K562 (cell line): Measurements from ENCODE around the gene NACAD. TPM values are rescaled to one million over a fixed set of nuclear protein-coding genes. Genes with fewer than 3 reads are reported as not detected.
A peak's percentile ranks its signal among the peaks of the same experiment; 100 is the strongest.
"Not testable (repeated sequence)": the region's sequence is repeated elsewhere in the genome, so short reads cannot be mapped to it uniquely, and the experiment has no call there.

Source experiments
- ATAC-seq: fragments of 200-7000 bp; cut with Tn5 transposase; 3 replicates; pipeline ENCODE4 v1.9.1; 2020; ENCODE audit warnings: moderate library complexity
- BruUV-seq: library from RNA; stranded (reverse); fragments of 400-500 nt; replicated peaks from 2 replicates; lab custom pipeline; 2021; lab: Mats Ljungman, UMichigan
- CTCF ChIA-PET: fragments of 300-600 bp; formaldehyde crosslinking; extraction: SDS; loops from one replicate; lab custom pipeline; 2021; ENCODE audit warnings: low intra/inter-chr PET ratio; lab: Yijun Ruan, JAX
- POLR2A ChIA-PET: fragments of 300-600, 350-650 bp; sonication (Branson Sonifier 250); formaldehyde crosslinking; extraction: SDS; loops from one replicate; lab custom pipeline; 2021; ENCODE audit warnings: antibody characterized with exemption, inconsistent platforms; lab: Yijun Ruan, JAX
- DNase-seq, 4 experiments: peaks; one replicate each; pipeline versions ENCODE4 v3.0.0 to v3.0.0-alpha.2; 2011 to 2018; ENCODE audit warnings: low spot score in 3 of 4, mixed read lengths in 3 of 4; ENCODE audit errors: extremely low read depth in 1 of 4
- FAIRE-seq: peaks from 2 replicates; lab custom pipeline; 2011; peaks lifted over from hg19 to GRCh38; lab: Jason Lieb, UNC
- H2AFZ ChIP-seq: 2 replicates; pipeline ENCODE4 v1.6.0; 2011; ENCODE audit warnings: low read depth, low read length, control low read depth, inconsistent platforms
- H3K27ac ChIP-seq: fragments of 200-600 bp; 3 replicates; pipeline ENCODE4 v1.8.0; 2011; ENCODE audit warnings: low read depth, mild to moderate bottlenecking, control low read depth, inconsistent platforms, low read length, moderate library complexity, mixed read lengths; ENCODE audit errors: extremely low read depth
- H3K27me3 ChIP-seq, 2 experiments: fragments of 300-600 bp in 1 of 2; 2 replicates in 1 of 2; 3 replicates in 1 of 2; pipeline versions ENCODE4 v1.6.0 to v1.8.0; 2011; ENCODE audit warnings: inconsistent platforms in 2 of 2, low read length in 2 of 2, mild to moderate bottlenecking in 1 of 2, mixed read lengths in 1 of 2, moderate library complexity in 1 of 2; ENCODE audit not compliant: control insufficient read depth in 2 of 2, insufficient read depth in 2 of 2
- H3K36me3 ChIP-seq: fragments of 300-600 bp; 3 replicates; pipeline ENCODE4 v1.8.0; 2011; ENCODE audit warnings: mild to moderate bottlenecking, low read length, inconsistent platforms; ENCODE audit not compliant: control insufficient read depth, insufficient read depth
- H3K4me1 ChIP-seq, 2 experiments: fragments of 200-600 bp in 1 of 2; replicated peaks in 1 of 2; 2 replicates in 1 of 2; 3 replicates in 1 of 2; pipeline versions ENCODE4 v1.5.1 to v1.8.0; 2011; ENCODE audit warnings: inconsistent platforms in 2 of 2, low read length in 2 of 2, mild to moderate bottlenecking in 1 of 2, mixed read lengths in 1 of 2, moderate library complexity in 1 of 2; ENCODE audit not compliant: control insufficient read depth in 2 of 2, insufficient read depth in 2 of 2
- H3K4me2 ChIP-seq: 2 replicates; pipeline ENCODE4 v1.6.1; 2011; ENCODE audit warnings: low read length, control low read depth, inconsistent platforms, mixed read lengths; ENCODE audit not compliant: insufficient read depth
- H3K4me3 ChIP-seq: fragments of 200-600 bp; sonication (generic), shearing (Covaris generic); 2 replicates; pipeline ENCODE4 v1.5.1; 2016; ENCODE audit warnings: control low read depth, inconsistent platforms
- H3K79me2 ChIP-seq: fragments of 200-600 bp; 3 replicates; pipeline ENCODE4 v1.8.0; 2011; ENCODE audit warnings: low read length, inconsistent platforms; ENCODE audit not compliant: control insufficient read depth, insufficient read depth
- H3K9ac ChIP-seq, 2 experiments: 2 replicates each; pipeline versions ENCODE4 v1.6.0 to v1.6.1; 2011; ENCODE audit warnings: low read depth in 2 of 2, low read length in 2 of 2, control low read depth in 1 of 2, inconsistent platforms in 1 of 2, mild to moderate bottlenecking in 1 of 2, mixed read lengths in 1 of 2; ENCODE audit not compliant: insufficient read depth in 1 of 2
- H3K9me1 ChIP-seq: one replicate; pipeline ENCODE4 v1.6.0; 2011; ENCODE audit warnings: inconsistent platforms, mild to moderate bottlenecking, low read length, moderate library complexity; ENCODE audit not compliant: control insufficient read depth, insufficient read depth
- H3K9me3 ChIP-seq: replicated peaks from 2 replicates; pipeline ENCODE4 v1.5.1; 2011; ENCODE audit warnings: low read depth, low read length, inconsistent platforms; ENCODE audit not compliant: control insufficient read depth, insufficient read depth
- H4K20me1 ChIP-seq: replicated peaks from 2 replicates; pipeline ENCODE4 v1.6.1; 2011; ENCODE audit warnings: low read length, inconsistent platforms, mixed read lengths; ENCODE audit not compliant: control insufficient read depth, insufficient read depth
- CEBPG ChIP-seq, 3 experiments: fragments of 200-800 bp in 1 of 3; sonication (Bioruptor generic) in 1 of 3; sonication (generic) in 1 of 3; formaldehyde crosslinking in 1 of 3; IDR thresholded peaks in 2 of 3; conservative IDR thresholded peaks in 1 of 3; 2 replicates each; pipeline versions ENCODE4 v1.6.1 to v1.8.0; 2016 to 2022; ENCODE audit warnings: missing compliant biosample characterization in 2 of 3, missing genetic modification characterization in 2 of 3, mild to moderate bottlenecking in 1 of 3, missing genetic modification reagents in 1 of 3
- ILF3 ChIP-seq: fragments of 450-650 bp; IDR thresholded peaks from 2 replicates; pipeline ENCODE4 v1.6.1; 2018; ENCODE audit warnings: antibody characterized with exemption, mild to moderate bottlenecking, moderate library complexity, borderline replicate concordance
- MBD2 ChIP-seq: sonication (generic); IDR thresholded peaks from 2 replicates; pipeline ENCODE4 v1.6.1; 2016; ENCODE audit warnings: low read depth, borderline replicate concordance
- MEF2A ChIP-seq: IDR thresholded peaks from 2 replicates; pipeline ENCODE4 v1.6.1; 2011; ENCODE audit warnings: low read depth, mild to moderate bottlenecking, low read length, moderate library complexity; ENCODE audit not compliant: control insufficient read depth
- ZBTB1 ChIP-seq: sonication (generic); formaldehyde crosslinking; IDR thresholded peaks from 2 replicates; pipeline ENCODE4 v1.8.1; 2023; ENCODE audit warnings: missing genetic modification reagents, low read depth, mild to moderate bottlenecking, borderline replicate concordance
- WGBS: fragments of 100-300 bp; shearing (Covaris generic); methylation state at CpG from one replicate; pipeline ENCODE4 v1.1.6; 2016; ENCODE audit warnings: low coverage, mixed read lengths; ENCODE audit not compliant: insufficient coverage; ENCODE audit errors: missing lambda C conversion rate; 5-methylcytosine and 5-hydroxymethylcytosine counted together
- in situ Hi-C: fragments of 300-500 bp; cut with MboI; formaldehyde crosslinking; loops from 4 replicates; pipeline ENCODE4 v1.15.0; 2018; ENCODE audit warnings: inconsistent platforms, mixed read lengths
- intact Hi-C: fragments of 100-400 bp; cut with micrococcal nuclease; formaldehyde crosslinking; loops from 2 replicates; pipeline ENCODE4 v1.14.2; 2022
- polyA plus RNA-seq, 8 experiments: library from polyadenylated mRNA; depleted of rRNA in 4 of 8; stranded (reverse) in 5 of 8; unstranded in 3 of 8; fragments of >200 nt; fragmentation: Nextera tagmentation in 2 of 8; fragmentation: Illumina TruSeq in 1 of 8; extraction: Ambion mirVana in 2 of 8; extraction: Trizol in 1 of 8; gene quantifications; 2 replicates each; pipeline versions ENCODE4 v1.2.1 to v1.2.3, GENCODE V29; 2011 to 2014; ENCODE audit warnings: inconsistent platforms in 1 of 8, missing spikeins in 1 of 8
- total RNA-seq, 7 experiments: library from RNA; depleted of rRNA in 6 of 7; stranded (reverse); fragments of >200 nt in 6 of 7; fragmentation: Illumina TruSeq in 2 of 7; extraction: Trizol in 2 of 7; gene quantifications; 2 replicates each; pipeline versions ENCODE4 v1.2.1 to v1.2.3, GENCODE V29; 2011 to 2021; ENCODE audit warnings: low replicate concordance in 1 of 7

The NACAD gene
- total and polyA plus RNA-seq, 9 of the 15 experiments (the other 6 are each of a cell fraction or from before 2014, with no cell fraction given), result under 0.01 to 0.03 (median 0.02) TPM; not detected in 5

- ATAC-seq, H3K4me1 ChIP-seq, in situ Hi-C loops, H3K27me3 ChIP-seq, FAIRE-seq, H3K9me3 ChIP-seq, DNase-seq, H2AFZ ChIP-seq, H3K9me1 ChIP-seq, H3K4me2 ChIP-seq, H3K9ac ChIP-seq, CTCF ChIA-PET, H3K27ac ChIP-seq, BruUV-seq, intact Hi-C loops, H3K4me3 ChIP-seq: not testable (repeated sequence)
- peaks cover 64% of the 10 kb centered on the region for H3K79me2 ChIP-seq
- 96% methylated on average over 5 of the region's 5 CpGs for WGBS
- H3K36me3 ChIP-seq, result peaks cover 37% of the 10 kb centered on the region; the same call in 2 of the 3 replicates
- H4K20me1 ChIP-seq, result peaks cover 15% of the 10 kb centered on the region
- POLR2A ChIA-PET, result interaction anchor here (1.3 kb wide), 1 partner anchor 11 kb away, joined by 3 read pairs; no protein-coding TSS in a partner anchor
These were observed 54.1 kb downstream of the NACAD start for GRCh38 chr7:45034710-45035109.

GRCh38 chr7:45033931-45034290, 54.9 kb downstream of the NACAD start:
- Histone ChIP-seq H3K4me3 (no peak overlapping the region), H4K20me1 (peaks cover 15% of the 10 kb centered on the region), H3K4me2 (no peak overlapping the region), H3K27ac (no peak overlapping the region), H3K79me2 (peaks cover 71% of the 10 kb centered on the region), H3K4me1 (peaks cover 0 to 3% of the 10 kb centered on the region in 2 experiments; a peak in 1 of 5 replicates), H3K9me3 (no peaks in the 10 kb centered on the region), H3K9me1 (no peaks in the 10 kb centered on the region), H3K36me3 (peaks cover 32% of the 10 kb centered on the region; the same call in 2 of the 3 replicates), H2AFZ (no peak overlapping the region), H3K9ac (no peak overlapping the region), H3K27me3 (no peaks in the 10 kb centered on the region)
- intact Hi-C loops, result no loop called here
- CTCF ChIA-PET, result no interaction called here
- 71% methylated on average over 4 of the region's 4 CpGs for WGBS
- DNase-seq, result no peak
- no peak for TF ChIP-seq CEBPG (CRISPR knock-in tag; IDR thresholded peaks at IDR 0.05)
- TF ChIP-seq CEBPG (tag; conservative IDR thresholded peaks at IDR 0.05 in 1 of 2, IDR thresholded peaks at IDR 0.05 in 1 of 2), result no peak
- no peak for TF ChIP-seq ILF3
- no peak for TF ChIP-seq MEF2A
- no peak for TF ChIP-seq MBD2
- TF ChIP-seq ZBTB1 (CRISPR knock-in tag), result no peak
- no TSS peak for BruUV-seq
- in situ Hi-C loops, result no loop called here
- POLR2A ChIA-PET, result interaction anchor here (1.3 kb wide), 1 partner anchor 12 kb away, joined by 3 read pairs; no protein-coding TSS in a partner anchor
- 0 out of 3 replicates have a peak, but pooled peaks have one; percentile 31 for ATAC-seq
- FAIRE-seq, result no peak
